HG03432 (cell line): ENCODE measurements around the gene COL18A1.

Source experiments
- ATAC-seq: cut with Tn5 transposase; IDR thresholded peaks from one replicate; pipeline ENCODE4 v1.9.1; 2021; ENCODE audit warnings: mild to moderate bottlenecking, moderate library complexity; ENCODE audit not compliant: unreplicated experiment

The COL18A1 gene

DNA sequence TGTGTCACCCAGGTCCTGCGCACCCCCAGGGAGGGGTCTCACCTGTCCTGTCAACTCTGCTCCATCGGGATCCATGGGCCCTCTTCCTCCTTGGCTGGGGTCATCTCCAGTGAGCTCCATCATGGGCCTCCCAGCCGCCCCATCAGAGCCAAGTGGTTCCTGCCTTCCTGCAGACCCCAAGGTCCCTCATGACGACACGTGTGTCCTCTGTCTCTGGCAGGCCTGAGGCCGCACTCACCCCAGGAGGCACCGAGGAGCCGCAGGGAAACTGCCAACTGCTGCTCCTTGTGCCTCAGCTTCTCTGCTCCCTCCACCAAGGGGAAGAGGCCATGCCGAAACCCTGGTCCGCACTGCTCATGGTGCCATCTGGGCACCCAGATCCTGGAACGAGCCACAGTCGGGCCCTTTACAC is 46.8 kb downstream of the COL18A1 start:
- no peak for ATAC-seq

DNA sequence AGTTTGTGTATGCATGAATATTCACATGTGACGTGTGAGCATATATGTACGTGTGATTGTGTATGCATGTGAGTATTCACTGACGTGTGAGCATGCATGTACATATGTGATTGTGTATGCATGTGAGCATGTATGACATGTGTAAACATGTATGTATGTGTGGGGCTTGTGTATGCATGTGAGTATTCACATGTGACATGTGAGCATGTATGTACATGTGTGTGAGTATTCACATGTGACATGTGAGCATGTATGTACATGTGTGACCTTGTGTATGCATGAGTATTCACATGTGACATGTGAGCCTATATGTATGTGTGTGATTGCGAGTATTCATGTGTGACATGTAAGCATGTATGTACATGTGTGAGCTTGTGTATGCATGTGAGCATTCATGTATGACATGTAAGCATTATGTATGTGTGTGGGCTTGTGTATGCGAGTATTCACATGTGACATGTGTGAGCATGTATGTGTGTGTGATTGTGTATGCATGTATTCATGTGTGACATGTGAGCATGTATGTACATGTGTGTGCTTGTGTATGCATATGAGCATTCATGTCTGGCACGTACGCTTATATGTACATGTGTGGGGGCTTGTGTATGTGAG is 47.8 kb downstream of the COL18A1 start:
- ATAC-seq = no peak

DNA sequence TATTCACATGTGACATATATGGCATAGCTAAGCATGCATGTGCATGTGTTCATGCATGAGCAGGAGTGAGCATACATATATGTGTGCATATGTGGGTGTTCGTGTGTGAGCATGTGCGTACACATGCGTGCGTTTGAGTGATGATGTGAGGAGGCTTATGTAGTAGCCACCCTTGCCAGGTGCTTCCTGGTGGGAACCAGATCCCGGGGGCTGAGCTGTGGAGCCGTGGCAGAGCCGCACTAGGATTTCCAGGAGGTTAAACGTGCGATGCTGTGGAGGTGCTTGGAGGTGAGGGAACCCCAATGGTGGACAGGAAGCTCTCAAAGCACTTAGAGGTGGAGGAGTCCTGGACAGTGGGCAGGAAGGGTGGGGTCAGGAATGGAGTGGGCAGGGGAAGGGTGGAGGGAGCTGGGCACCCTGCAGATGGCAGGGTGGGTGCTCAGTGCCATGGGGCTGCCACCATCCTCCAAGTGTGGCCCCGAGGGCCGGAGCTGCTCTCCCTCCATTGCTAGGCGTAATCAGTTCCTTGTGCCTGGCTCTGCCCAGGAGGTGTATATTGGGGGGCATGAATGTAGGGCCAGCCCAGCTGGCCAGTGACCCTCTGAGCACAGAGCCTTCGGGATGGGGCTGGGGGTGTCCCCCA is 48.5 kb downstream of the COL18A1 start:
- ATAC-seq = no peak

DNA sequence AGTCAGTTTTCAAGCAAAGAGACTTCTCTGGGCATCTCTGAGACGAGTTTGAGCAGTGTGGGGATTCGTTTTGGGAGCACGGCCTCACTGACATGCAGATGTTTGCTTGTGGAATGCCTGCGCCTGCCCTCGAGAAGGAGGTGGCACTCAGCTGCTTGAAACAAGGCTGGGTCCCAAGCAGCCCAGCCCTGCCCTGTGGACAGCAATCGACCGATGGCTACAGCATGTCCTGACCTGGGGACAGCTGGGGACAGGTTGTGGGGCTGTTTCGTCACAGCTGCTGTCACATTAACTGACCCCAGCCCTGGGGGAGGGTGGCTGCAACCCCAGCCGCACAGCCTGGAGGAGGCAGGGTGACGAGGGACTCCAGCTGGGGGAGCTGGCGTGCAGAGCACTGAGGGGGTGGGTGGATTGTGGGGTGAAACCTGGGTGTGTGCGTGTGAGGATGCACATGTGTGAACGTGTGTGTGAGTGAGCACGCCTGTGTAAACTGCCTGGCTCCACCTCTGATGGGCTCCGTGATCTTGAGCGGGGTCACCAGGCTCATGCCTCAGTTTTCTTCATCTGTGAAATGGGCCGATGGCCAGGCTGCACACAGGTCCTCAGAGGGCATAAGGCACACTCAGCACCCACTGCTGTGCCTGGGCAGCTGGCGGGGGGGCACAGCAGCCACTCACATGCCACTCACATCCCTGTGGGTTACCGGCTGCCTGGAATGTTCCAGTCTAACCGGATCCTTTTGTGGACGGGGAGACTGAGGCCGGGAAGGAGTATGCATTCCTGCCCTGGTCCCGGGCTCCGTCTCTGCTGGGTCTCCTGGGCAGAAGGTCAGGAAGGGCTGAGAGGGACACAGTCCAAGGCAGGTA is 49.3 kb downstream of the COL18A1 start:
- no peak for ATAC-seq

DNA sequence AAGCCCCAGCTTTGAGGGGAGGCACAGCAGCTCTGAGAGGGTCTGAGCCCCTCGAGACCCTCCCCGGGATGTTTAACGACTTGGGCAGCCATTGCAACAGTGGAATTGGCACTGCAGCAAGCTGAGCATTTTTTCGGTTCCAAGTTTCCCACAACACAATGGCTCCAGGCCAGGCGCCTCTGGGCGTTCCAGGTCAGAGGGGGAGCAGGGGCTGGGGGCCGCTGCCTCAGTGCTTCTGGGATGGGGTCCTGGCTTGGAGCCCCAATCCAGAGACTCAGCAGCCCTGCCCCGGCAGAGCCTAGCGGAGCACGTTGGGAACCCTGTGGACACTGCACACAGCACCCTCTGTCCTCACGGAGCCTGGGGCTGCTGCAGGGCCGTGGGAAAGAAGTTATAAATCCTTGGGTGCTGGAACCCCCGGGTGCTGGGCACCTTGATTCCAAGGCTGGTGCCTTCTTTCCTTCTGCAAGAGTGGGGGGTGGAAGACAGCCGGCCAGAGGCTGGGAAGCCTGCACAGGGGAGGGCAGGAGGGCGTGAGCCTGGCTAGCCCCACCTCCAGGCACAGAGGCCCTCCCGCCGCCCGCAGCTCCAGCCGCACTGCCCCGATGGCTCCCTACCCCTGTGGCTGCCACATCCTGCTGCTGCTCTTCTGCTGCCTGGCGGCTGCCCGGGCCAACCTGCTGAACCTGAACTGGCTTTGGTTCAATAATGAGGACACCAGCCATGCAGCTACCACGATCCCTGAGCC is 50.1 kb downstream of the COL18A1 start:
- ATAC-seq = no peak

DNA sequence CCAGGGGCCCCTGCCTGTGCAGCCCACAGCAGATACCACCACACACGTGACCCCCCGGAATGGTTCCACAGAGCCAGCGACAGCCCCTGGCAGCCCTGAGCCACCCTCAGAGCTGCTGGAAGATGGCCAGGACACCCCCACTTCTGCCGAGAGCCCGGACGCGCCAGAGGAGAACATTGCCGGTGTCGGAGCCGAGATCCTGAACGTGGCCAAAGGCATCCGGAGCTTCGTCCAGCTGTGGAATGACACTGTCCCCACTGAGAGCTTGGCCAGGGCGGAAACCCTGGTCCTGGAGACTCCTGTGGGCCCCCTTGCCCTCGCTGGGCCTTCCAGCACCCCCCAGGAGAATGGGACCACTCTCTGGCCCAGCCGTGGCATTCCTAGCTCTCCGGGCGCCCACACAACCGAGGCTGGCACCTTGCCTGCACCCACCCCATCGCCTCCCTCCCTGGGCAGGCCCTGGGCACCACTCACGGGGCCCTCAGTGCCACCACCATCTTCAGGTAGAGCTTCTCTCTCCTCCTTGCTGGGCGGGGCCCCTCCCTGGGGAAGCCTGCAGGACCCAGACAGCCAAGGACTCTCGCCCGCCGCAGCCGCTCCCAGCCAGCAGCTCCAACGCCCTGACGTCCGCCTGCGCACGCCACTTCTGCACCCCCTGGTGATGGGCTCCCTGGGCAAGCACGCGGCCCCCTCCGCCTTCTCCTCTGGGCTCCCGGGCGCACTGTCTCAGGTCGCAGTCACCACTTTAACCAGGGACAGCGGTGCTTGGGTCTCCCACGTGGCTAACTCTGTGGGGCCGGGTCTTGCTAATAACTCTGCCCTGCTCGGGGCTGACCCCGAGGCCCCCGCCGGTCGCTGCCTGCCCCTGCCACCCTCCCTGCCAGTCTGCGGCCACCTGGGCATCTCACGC is 51.0 kb downstream of the COL18A1 start:
- ATAC-seq = no peak

DNA sequence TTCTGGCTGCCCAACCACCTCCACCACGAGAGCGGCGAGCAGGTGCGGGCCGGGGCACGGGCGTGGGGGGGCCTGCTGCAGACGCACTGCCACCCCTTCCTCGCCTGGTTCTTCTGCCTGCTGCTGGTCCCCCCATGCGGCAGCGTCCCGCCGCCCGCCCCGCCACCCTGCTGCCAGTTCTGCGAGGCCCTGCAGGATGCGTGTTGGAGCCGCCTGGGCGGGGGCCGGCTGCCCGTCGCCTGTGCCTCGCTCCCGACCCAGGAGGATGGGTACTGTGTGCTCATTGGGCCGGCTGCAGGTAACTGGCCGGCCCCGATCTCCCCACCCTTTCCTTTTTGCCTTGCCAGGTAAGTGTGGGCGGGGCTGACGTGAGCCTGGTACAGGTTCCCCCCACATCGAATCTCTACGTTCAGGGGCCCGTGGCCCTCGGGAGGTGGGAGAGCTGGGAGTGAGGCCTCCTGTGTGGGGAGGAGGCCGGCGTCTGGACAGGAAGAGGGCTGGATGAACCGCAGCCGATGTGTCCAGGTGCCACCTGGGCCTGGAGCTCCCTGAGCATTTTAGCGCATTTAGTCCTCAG is 51.7 kb downstream of the COL18A1 start:
- no peak for ATAC-seq

DNA sequence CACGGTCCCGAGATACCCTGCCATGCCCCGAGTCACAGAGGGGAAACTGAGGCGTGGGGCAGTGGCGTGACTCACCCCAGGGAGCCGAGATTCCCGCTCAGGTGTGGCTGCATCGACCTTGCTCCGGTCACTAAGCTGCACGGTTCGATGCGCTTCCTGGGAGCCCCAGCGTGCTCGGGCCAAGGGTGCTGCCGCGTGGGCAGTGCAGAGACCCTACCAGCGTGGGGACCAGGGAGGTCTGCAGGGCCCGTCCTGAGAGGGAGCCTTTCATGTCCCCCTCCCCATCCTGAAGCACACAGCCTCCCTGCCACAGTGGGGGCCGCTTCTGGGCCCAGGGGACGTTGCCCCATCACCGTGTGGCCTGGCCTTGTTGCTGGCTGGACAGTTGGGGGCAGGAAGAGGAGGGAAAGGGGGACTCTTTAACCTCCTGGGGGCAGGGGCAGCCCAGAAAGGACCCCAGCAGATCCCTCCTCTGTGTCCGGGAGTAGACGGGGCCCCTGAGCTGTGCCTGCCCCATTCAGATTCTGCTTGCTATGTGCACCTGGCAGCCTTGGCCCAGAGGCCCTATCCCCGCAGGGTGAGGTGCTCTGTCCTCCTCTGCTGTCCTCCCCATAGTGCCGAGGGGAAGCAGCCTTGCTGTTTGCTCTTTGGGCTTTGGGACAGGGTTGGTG is 52.3 kb downstream of the COL18A1 start:
- ATAC-seq = no peak

DNA sequence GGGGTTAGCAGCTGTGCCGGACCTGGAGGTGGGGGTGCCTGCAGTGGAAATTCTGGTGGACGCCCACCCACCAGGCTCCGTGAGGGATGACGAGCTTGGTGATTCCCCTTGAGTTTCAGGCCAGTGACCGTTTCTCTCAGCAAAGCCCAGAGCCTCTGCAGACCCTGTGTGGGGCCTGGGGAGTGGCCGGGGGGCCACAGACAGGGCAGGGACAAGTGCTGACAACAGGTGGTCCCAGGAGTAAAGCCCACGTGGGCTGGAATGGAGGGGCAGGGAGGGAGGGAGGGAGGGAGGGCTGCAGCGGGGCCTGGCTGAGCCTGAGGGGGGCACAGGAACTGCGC is 52.8 kb downstream of the COL18A1 start:
- ATAC-seq = no peak

DNA sequence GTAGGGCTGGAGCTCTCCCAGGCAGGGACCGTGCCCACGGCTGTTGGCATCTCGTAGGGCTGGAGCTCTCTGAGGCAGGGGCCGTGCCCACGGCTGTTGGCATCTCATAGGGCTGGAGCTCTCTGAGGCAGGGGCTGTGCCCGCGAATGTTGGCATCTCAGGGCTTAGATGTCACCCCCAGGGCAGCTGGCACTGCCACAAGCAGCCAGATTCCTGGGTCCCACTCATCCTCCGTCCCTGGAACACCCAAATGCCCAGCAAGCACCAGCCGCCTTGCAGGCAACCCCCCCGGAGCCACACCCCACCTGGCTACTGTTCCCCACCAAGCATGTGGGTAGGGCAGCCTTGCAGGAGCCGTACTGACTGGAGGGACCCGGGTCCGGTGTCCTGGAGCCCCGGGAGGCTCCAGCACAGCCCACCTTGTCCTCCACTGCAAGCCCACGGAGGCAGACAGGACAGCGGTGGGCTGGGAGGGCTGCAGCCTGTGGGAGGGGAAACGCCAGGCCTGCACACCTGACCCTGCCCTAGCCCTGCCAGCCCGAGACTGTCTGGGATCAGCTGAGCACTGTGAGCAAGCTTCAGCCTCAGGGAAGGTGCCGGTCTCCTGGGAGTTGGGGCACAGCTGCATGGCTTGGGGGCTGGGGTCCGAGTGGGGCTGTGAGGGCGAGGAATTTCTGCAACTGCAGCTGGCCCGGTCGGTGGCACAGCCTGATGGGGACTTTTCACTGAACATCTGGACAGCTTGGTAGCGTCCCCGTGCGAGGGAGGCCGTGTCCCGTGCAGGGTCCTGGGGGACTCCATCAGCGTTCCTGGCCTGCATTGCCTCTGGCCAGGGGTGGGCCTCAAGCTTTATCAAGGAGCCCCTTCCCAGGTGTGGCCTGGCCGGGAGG is 53.6 kb downstream of the COL18A1 start:
- no peak for ATAC-seq

DNA sequence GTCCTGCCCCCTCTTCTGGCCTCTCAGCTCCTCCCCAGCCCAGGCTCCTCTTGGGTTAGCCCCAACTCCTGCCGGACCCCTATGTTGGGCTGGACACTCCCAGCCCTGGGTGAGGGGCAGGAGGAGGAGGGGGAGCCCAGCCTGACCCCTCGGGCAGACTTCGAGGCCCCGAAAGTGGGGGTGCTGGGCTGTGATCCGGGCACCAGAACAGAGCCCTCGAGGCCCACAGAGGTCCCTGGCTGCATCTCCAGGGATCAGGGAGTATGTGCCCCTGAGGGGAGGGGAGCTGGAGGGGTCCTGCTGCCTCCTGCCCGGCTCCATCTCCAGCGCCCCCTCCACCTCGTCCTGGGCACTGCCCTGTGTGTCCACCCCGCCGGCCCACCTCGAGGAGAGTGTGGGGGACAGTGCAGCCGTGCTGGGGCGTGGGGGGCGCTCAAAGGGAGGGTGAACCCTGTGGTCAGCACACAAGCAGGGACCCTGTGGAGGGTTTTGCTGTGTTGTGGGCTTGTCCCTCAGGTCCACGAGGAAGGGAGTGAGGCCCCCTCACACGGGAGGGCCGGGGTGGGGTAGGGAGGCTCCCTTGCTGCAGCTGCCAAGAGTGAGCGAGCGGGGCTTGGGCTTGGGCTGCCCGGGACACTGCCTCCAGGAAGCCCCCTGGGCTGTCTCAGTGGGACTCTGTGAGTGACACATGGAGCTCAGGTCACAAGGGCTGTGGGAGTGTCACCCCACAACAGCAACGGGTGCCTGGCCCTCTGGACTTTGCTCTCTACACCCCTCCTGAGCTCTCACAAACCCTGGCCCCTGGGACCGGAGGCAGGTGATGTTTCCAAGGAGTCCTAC is 54.4 kb downstream of the COL18A1 start:
- ATAC-seq = no peak

DNA sequence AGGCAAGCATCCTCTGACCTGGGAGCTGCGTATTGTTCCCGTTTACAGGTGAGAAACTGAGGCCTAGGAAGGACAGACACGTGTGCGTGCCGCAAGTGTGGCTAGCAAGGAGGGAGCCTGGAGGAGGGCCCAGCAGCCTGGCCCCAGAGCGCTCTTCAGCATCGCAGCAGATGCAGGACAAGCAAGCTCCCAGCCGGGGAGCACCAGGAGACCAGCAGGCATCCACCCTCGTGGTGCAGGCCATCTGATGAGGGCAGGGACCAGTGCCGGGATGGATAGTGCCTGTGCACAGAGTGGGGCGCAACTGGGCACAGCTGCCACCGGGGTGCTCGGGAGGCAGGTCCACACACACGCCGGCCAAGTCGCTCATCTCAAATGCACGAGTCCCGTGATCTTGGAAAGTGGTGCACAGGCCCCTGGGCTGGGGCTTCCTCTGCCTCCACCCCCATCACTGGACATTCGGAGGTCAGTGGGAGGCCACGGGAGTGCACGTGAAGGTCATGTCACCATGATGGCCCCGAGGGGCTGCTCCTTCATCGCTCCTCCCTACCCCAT is 55.1 kb downstream of the COL18A1 start:
- no peak for ATAC-seq

DNA sequence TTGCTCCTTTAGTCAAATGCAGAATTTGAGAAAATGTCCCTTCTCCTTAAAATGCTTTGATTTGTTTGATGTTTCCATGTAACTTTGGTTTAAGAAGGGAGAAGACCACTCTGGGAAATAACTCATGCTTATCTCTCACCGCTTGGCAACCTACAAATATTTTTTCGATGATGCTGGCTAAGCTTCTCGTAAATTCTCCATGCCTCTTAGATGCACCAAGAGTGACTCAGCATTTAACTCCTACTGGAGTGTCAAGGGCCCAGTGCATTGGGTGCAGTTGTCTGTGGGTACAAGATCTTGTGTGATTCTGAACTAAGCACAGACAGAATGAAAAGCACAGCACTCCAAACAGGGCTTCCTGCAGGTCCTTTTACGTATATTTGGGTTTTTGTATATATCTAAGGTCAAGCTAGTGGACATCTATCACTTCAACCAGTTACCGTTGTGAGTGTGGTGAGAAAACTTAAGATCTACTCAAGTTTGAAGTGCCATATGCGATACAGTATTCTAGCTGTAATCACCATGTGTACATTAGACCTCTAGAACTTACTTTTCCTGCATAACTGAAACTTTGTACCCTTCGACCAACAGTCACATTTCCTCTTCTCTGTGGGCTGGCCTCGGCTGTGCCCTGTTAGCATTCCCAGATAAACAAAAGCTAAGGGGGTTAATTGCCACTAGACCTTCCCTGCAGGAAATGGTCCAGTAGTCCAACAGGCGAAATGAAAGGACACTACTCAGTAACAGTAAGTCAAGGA is 55.8 kb downstream of the COL18A1 start:
- ATAC-seq = no peak

DNA sequence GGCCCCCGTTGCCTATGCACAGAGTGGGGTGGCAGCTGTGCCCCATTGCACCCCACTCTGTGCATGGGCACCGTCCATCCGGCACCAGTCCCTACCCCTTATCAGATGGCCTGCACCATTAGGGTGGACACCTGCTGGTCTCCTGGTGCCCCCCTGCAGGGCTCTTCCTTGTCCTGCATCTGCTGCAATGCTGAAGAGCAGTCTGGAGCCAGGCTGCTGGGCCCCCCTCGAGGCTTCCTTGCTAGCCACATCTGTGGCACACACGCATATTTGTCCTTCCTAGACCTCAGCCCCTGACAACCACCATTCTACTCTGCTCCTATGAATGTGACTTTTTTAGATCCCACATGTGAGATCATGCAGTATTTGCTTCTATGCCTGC is 56.4 kb downstream of the COL18A1 start:
- no peak for ATAC-seq

DNA sequence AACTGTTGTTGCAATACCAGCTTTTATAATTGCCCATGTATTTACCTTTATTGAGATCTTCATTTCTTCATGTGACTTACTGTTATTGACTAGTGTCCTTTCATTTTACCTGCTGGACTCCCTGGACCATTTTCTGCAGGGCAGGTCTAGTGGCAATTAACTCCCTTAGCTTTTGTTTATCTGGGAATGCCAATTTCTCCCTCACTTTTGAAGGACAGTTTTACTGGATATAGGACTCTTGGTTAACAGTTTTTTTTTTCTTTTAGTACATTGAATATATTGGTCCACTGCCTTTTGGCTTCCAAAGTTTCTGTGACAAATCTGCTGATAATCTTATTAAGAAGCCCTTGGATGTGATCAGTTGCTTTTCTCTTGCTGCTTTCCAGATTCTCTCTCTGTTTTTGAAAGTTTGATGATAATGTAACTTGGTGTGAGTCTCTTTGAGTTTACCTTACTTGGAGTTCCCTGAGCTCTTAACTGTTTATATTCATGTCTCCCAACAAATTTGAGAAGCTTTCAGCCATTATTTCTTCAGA is 56.9 kb downstream of the COL18A1 start:
- no peak for ATAC-seq

DNA sequence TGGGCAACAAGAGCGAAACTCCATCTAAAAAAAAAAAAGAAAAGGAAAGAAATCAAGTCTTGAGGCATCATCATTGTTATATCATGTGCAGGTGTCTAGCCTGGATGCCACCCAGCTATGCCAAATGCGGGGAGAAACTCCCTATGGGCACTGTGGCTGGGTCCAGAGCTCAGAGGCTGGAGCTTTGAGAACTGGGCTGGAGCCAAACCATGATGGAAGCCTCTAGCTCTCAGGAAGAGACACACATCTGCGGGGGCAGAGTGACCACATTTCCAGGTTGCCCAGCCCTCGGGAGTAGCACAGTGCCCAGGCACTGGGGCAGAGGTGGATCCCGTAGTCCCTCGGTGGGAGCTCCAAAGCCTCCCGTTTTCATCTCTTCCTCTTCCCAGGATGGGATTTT is 58.9 kb downstream of the COL18A1 start:
- ATAC-seq = no peak
